HEK293 (cell line): ENCODE results near the gene POLR1G.
"Not testable (repeated sequence)": the region's sequence is repeated elsewhere in the genome, so short reads cannot be mapped to it uniquely, and the experiment has no call there.

ENCODE experiments used
- CTCF ChIP-seq: fragments of 450-650 bp; formaldehyde crosslinking; IDR thresholded peaks from 2 replicates; pipeline ENCODE4 v1.5.1; 2016; ENCODE audit warnings: missing biosample characterization, missing genetic modification characterization
- REST ChIP-seq: fragments of 450-650 bp; formaldehyde crosslinking; IDR thresholded peaks from 2 replicates; pipeline ENCODE4 v1.5.1; 2016; ENCODE audit warnings: missing biosample characterization, missing genetic modification characterization
- TCF7L2 ChIP-seq: IDR thresholded peaks from 2 replicates; pipeline ENCODE4 v1.6.1; 2011; ENCODE audit warnings: low read depth, mild to moderate bottlenecking, inconsistent platforms, low read length, moderate library complexity, borderline replicate concordance

GRCh38 chr19:45407585-45407984, 1.1 kb downstream of the POLR1G start:
- not testable (repeated sequence) for TF ChIP-seq CTCF (tag by site-specific recombination); TCF7L2; REST
